Fibroblast of the aortic adventitia (primary cell): ENCODE results near the gene ZXDC. TPM values are rescaled to one million over a fixed set of nuclear protein-coding genes. Genes with fewer than 3 reads are reported as not detected.

Experiments
- DNase-seq: peaks from one replicate; pipeline ENCODE4 v3.0.0-alpha.2; 2010; ENCODE audit warnings: low read depth
- H3K4me3 ChIP-seq: 2 replicates; pipeline ENCODE4 v1.5.1; 2011; ENCODE audit warnings: low read depth, mild to moderate bottlenecking, control low read depth, low read length, moderate library complexity
- total RNA-seq: library from RNA; depleted of rRNA; stranded (reverse); fragments of >200 nt; gene quantifications from 2 replicates; pipeline ENCODE4 v1.2.3, GENCODE V29; 2012; ENCODE audit warnings: low replicate concordance
- TF ChIP-seq, protein P1 (sequence below): IDR thresholded peaks from 2 replicates; pipeline ENCODE4 v1.5.1; 2011; ENCODE audit warnings: mild to moderate bottlenecking, low read length, control low read depth, inconsistent platforms; ENCODE audit not compliant: insufficient read depth

ZXDC gene
- total RNA-seq, 1 donor, result 26.7 TPM

GRCh38 chr3:126422571-126423091, 53.1 kb downstream of the ZXDC start:
- TF ChIP-seq, protein P1, sequence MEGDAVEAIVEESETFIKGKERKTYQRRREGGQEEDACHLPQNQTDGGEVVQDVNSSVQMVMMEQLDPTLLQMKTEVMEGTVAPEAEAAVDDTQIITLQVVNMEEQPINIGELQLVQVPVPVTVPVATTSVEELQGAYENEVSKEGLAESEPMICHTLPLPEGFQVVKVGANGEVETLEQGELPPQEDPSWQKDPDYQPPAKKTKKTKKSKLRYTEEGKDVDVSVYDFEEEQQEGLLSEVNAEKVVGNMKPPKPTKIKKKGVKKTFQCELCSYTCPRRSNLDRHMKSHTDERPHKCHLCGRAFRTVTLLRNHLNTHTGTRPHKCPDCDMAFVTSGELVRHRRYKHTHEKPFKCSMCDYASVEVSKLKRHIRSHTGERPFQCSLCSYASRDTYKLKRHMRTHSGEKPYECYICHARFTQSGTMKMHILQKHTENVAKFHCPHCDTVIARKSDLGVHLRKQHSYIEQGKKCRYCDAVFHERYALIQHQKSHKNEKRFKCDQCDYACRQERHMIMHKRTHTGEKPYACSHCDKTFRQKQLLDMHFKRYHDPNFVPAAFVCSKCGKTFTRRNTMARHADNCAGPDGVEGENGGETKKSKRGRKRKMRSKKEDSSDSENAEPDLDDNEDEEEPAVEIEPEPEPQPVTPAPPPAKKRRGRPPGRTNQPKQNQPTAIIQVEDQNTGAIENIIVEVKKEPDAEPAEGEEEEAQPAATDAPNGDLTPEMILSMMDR, result no peak
- no peak overlapping the region for H3K4me3 ChIP-seq
- no peak for DNase-seq

- H3K4me3 ChIP-seq, result no peak overlapping the region
- no peak for DNase-seq
- TF ChIP-seq, protein P1, result no peak
Observed at GRCh38 chr3:126422121-126422520, 53.6 kb downstream of the ZXDC start.

DNA sequence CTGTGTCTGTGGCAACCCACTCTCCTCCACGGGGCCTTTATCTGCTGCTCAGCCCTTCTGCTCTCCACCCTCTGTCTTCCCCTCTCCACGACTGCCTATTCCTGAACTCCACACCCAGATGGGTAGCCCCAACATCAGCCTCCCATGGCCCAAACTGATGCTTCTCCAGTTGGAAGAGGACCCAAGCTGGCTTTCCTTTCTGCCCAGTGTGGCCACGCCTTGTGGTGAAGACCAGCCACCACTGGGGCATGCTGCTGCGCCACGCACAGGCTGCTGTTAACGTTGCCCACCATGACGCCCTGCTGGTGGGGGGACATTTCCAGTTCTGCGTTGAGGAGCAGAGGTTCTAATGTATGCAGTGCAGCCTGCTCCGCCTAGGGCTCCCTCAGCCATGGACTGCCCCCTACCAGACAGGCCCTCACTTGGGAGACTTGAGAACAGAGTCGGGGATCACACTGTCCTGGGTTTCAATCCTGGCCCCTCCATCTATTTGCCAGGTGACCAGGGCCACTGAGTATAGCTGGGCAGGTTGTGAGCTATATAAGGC, 54.0 kb downstream of the ZXDC start:
- TF ChIP-seq, protein P1, result no peak
- no peak overlapping the region for H3K4me3 ChIP-seq
- DNase-seq, result no peak

- TF ChIP-seq, protein P1, result no peak
- DNase-seq, result no peak
- no peak overlapping the region for H3K4me3 ChIP-seq
Observed at GRCh38 chr3:126419886-126420786, 55.6 kb downstream of the ZXDC start.

GRCh38 chr3:126419151-126419703, 56.5 kb downstream of the ZXDC start:
- TF ChIP-seq, protein P1, result no peak
- no peak overlapping the region for H3K4me3 ChIP-seq
- no peak for DNase-seq

DNA sequence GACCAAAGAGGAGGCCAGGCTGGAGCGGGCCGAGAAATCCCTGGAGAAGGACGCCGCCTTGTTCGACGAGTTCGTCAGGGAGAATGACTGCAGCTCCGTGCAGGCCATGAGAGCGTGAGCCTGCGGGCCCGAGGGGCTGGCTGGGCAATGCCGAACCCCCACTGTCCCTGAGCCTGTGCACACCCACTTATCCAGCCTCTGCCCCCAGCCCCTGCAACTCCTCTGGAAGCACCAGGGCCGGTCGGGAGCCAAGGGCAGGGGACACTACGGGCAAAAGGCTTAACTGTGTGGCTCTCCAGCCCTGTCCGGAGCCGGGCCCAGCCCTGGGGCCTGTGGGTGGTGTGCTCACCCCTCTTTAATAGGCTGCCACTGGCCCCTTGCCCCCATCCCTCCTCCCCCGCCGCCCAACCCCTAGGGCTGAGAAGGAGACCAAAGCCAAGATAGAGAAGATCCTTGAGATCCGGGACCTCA, 57.0 kb downstream of the ZXDC start:
- DNase-seq, result no peak
- TF ChIP-seq, protein P1, result no peak
- H3K4me3 ChIP-seq, result no peak overlapping the region
